WI38 (cell line): ENCODE measurements around the gene C4orf33.

Source experiments
- H3K4me3 ChIP-seq: 2 replicates; pipeline ENCODE4 v1.5.1; 2011; ENCODE audit warnings: low read depth, mild to moderate bottlenecking, control low read depth, low read length
- CTCF ChIP-seq: IDR thresholded peaks from 2 replicates; pipeline ENCODE4 v1.5.1; 2012; ENCODE audit warnings: low read depth, mild to moderate bottlenecking, control low read depth, low read length

C4orf33 gene

DNA sequence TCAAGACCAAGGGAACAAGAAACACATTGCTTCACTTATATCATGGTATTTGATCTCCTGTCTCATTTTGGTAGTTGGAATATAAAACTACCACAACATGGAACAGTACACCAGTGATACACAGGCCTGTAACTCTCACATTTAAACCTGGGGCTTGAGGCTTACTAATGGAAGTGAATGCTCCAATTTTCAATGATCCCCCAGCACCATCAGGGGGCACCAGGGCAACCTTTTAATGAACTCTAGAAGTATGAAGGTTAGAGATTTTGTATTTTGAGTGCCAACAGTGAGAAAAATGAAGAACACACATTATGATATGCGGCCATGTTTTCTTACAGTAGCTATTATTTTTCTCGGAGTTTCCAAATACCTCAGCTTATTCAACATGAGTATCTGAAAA lies 50.7 kb downstream of the C4orf33 start:
- no peak overlapping the region for H3K4me3 ChIP-seq
- no peak for TF ChIP-seq CTCF

DNA sequence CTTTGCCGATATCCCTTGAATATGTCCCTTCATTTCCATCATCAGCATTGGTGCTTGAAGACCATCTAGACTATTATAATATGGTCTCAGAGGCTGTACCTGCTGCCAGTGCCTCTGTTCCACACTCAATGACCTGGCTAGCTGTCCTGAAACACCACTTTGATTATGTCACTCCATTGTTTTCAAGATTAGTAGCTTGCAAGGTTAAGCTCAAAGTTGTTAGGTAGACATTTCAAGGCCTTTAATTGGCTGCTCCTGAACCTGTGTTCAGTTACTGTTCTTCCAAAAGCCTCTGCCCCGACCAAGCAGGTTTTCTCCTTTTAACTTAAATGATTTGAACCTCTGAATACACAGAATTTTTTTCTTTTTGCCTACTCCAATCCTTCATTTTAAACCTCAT lies 52.9 kb downstream of the C4orf33 start:
- TF ChIP-seq CTCF: no peak

DNA sequence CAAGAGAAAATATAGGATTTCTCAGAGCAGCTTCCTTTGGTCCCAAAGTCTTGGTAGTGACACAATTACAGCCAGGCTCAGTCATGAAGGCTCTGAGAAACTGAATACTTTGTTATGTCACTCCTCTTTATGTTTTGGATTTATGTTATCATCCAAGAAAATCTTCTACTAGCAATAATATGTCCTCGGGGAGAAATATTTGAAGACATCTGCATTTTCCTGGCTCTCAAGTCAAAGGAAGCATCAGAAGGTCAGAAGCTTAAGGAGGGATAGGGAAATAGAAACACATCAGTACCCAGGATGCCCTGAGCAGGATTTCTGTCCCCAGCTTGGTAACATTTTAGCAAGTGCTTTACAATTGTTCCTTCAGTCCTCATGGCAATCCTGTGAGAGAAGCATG lies 54.0 kb downstream of the C4orf33 start:
- no peak overlapping the region for H3K4me3 ChIP-seq
- no peak for TF ChIP-seq CTCF

More for the DNA sequence above, 52.9 kb downstream of the C4orf33 start:
- H3K4me3 ChIP-seq: no peak overlapping the region

- TF ChIP-seq CTCF: no peak
- H3K4me3 ChIP-seq: no peak overlapping the region
These were observed 56.4 kb downstream of the C4orf33 start for GRCh38 chr4:129152350-129152749.

GRCh38 chr4:129153700-129154099 lies 57.7 kb downstream of the C4orf33 start:
- no peak for TF ChIP-seq CTCF
- no peak overlapping the region for H3K4me3 ChIP-seq

DNA sequence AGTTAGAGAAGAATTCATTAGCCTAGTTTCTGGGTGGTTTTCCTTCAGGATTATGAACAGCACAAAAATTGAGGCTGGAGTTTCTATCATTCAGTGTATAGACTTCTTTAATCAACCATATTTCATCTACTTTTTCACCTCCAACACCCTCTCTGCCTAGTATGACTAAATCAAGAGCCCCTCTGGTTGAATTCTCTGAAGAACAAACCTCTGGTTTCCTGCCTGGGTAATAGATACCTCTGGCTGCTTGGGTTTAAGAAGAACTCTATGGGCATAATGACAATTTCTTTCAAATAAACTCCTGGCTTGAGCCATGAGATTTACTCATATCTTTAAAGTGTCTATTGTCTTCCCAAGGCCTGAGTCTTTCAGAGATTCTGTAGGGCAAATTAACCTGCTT lies 66.5 kb downstream of the C4orf33 start:
- no peak for TF ChIP-seq CTCF
- no peak overlapping the region for H3K4me3 ChIP-seq

GRCh38 chr4:129163427-129163826 lies 67.5 kb downstream of the C4orf33 start:
- no peak for TF ChIP-seq CTCF
- no peak overlapping the region for H3K4me3 ChIP-seq

DNA sequence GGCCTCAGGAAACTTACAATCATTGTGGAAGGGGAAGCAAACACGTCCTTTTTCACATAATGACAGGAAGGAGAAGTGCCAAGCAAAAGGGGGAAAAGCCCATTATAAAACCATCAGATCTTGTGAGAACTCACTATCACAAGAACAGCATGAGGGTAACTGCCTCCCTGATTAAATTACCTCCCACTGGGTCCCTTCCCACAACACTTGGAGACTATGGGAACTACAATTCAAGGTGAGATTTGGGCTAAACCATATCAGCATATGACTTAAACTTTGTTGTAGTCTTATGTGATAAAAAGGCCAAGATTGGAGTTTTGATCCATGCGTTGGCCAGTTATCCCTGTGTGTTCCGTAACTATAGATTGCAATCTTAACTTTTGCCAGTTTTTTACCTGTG lies 68.3 kb downstream of the C4orf33 start:
- no peak overlapping the region for H3K4me3 ChIP-seq
- no peak for TF ChIP-seq CTCF
